WTC11 (cell line): ENCODE data around the gene SLC16A8. TPM values are rescaled to one million over a fixed set of nuclear protein-coding genes. Genes with fewer than 3 reads are reported as not detected.

Source experiments
- ATAC-seq: fragments of 200-7000 bp; cut with Tn5 transposase; 2 replicates; pipeline ENCODE4 v1.10.0; 2021; ENCODE audit warnings: mild to moderate bottlenecking, moderate library complexity
- CTCF ChIA-PET: fragments of 300-600 bp; sonication (Branson Sonifier 250); formaldehyde crosslinking; loops from one replicate; lab custom pipeline; 2021; ENCODE audit warnings: antibody characterized with exemption; lab: Charles Lee
- POLR2A ChIA-PET: fragments of 350-600 bp; sonication (Branson Sonifier 250); formaldehyde crosslinking; loops from one replicate; lab custom pipeline; 2021; ENCODE audit warnings: antibody characterized with exemption; lab: Charles Lee
- DNase-seq: peaks from one replicate; pipeline ENCODE4 v3.0.0; 2021; ENCODE audit warnings: low spot score
- H3K27ac Mint-ChIP-seq: 2 replicates; pipeline ENCODE4 v1.8.0; 2021; ENCODE audit warnings: mixed read lengths
- H3K27me3 Mint-ChIP-seq: 2 replicates; pipeline ENCODE4 v1.8.0; 2021; ENCODE audit warnings: low read depth, mild to moderate bottlenecking, moderate library complexity, mixed read lengths
- H3K36me3 Mint-ChIP-seq: 2 replicates; pipeline ENCODE4 v1.8.0; 2021; ENCODE audit warnings: mixed read lengths
- H3K4me1 Mint-ChIP-seq: 2 replicates; pipeline ENCODE4 v1.8.0; 2022; ENCODE audit warnings: mixed read lengths
- H3K4me3 Mint-ChIP-seq: 2 replicates; pipeline ENCODE4 v1.8.0; 2021; ENCODE audit warnings: mild to moderate bottlenecking, moderate library complexity, mixed read lengths
- H3K9me3 Mint-ChIP-seq: 2 replicates; pipeline ENCODE4 v1.8.0; 2021; ENCODE audit warnings: mixed read lengths
- ATF1 ChIP-seq: sonication (generic); formaldehyde crosslinking; IDR thresholded peaks from 2 replicates; pipeline ENCODE4 v1.8.1; 2023; ENCODE audit warnings: mild to moderate bottlenecking, moderate library complexity, missing genetic modification reagents
- E2F5 ChIP-seq: sonication (generic); formaldehyde crosslinking; IDR thresholded peaks from 2 replicates; pipeline ENCODE4 v1.8.1; 2022; ENCODE audit warnings: mild to moderate bottlenecking, moderate library complexity, missing genetic modification reagents
- ELF4 ChIP-seq: sonication (generic); formaldehyde crosslinking; IDR thresholded peaks from 2 replicates; pipeline ENCODE4 v1.8.1; 2022; ENCODE audit warnings: low read depth, mild to moderate bottlenecking, moderate library complexity, missing genetic modification reagents
- ERG ChIP-seq: fragments of 250-450 bp; sonication (Bioruptor Pico); IDR thresholded peaks from 2 replicates; pipeline ENCODE4 v1.8.0; 2021; ENCODE audit warnings: mild to moderate bottlenecking
- GABPB1 ChIP-seq: sonication (generic); formaldehyde crosslinking; IDR thresholded peaks from 2 replicates; pipeline ENCODE4 v1.8.1; 2023; ENCODE audit warnings: mild to moderate bottlenecking, missing genetic modification reagents
- GTF2I ChIP-seq: fragments of 250-450 bp; sonication (Bioruptor Pico); conservative IDR thresholded peaks from 2 replicates; pipeline ENCODE4 v1.4.0; 2021; ENCODE audit warnings: mild to moderate bottlenecking
- HMGA2 ChIP-seq: fragments of 250-450 bp; sonication (Bioruptor Pico); IDR thresholded peaks from 2 replicates; pipeline ENCODE4 v1.4.0; 2021; ENCODE audit warnings: mild to moderate bottlenecking, moderate library complexity
- JAZF1 ChIP-seq: fragments of 250-450 bp; sonication (Bioruptor Pico); IDR thresholded peaks from 2 replicates; pipeline ENCODE4 v1.9.0; 2021; ENCODE audit warnings: moderate library complexity, mild to moderate bottlenecking, inconsistent platforms
- NFE2L1 ChIP-seq: sonication (generic); formaldehyde crosslinking; IDR thresholded peaks from 2 replicates; pipeline ENCODE4 v1.8.1; 2023; ENCODE audit warnings: missing genetic modification reagents
- NFYB ChIP-seq: sonication (generic); formaldehyde crosslinking; conservative IDR thresholded peaks from 2 replicates; pipeline ENCODE4 v1.8.0; 2022; ENCODE audit warnings: low read depth, missing genetic modification reagents
- NR3C1 ChIP-seq: sonication (generic); formaldehyde crosslinking; conservative IDR thresholded peaks from 2 replicates; pipeline ENCODE4 v1.8.1; 2023; ENCODE audit warnings: low read depth, mild to moderate bottlenecking, missing genetic modification reagents
- OVOL2 ChIP-seq: fragments of 250-450 bp; sonication (Bioruptor Pico); IDR thresholded peaks from 2 replicates; pipeline ENCODE4 v1.9.0; 2021; ENCODE audit warnings: mild to moderate bottlenecking, borderline replicate concordance
- PRRX2 ChIP-seq: fragments of 250-450 bp; sonication (Bioruptor Pico); IDR thresholded peaks from 2 replicates; pipeline ENCODE4 v1.8.0; 2021; ENCODE audit warnings: mild to moderate bottlenecking
- RORB ChIP-seq: fragments of 250-450 bp; sonication (Bioruptor Pico); IDR thresholded peaks from 2 replicates; pipeline ENCODE4 v1.9.0; 2021; ENCODE audit warnings: mild to moderate bottlenecking
- SMAD3 ChIP-seq: sonication (generic); formaldehyde crosslinking; IDR thresholded peaks from 2 replicates; pipeline ENCODE4 v1.8.0; 2022; ENCODE audit warnings: missing genetic modification reagents, mild to moderate bottlenecking, borderline replicate concordance
- SOX15 ChIP-seq: fragments of 250-450 bp; sonication (Bioruptor Pico); IDR thresholded peaks from 2 replicates; pipeline ENCODE4 v1.9.0; 2021; ENCODE audit warnings: mild to moderate bottlenecking
- TEAD1 ChIP-seq: sonication (generic); formaldehyde crosslinking; IDR thresholded peaks from 2 replicates; pipeline ENCODE4 v1.8.0; 2022; ENCODE audit warnings: mild to moderate bottlenecking, missing genetic modification reagents
- TP53 ChIP-seq: sonication (generic); formaldehyde crosslinking; IDR thresholded peaks from 2 replicates; pipeline ENCODE4 v1.8.1; 2023; ENCODE audit warnings: mild to moderate bottlenecking, missing genetic modification reagents
- ZNF138 ChIP-seq: sonication (generic); formaldehyde crosslinking; conservative IDR thresholded peaks from 2 replicates; pipeline ENCODE4 v1.8.1; 2022; ENCODE audit warnings: mild to moderate bottlenecking, moderate library complexity, missing genetic modification reagents
- ZNF396 ChIP-seq: fragments of 250-450 bp; sonication (Bioruptor Pico); IDR thresholded peaks from 2 replicates; pipeline ENCODE4 v1.8.0; 2021; ENCODE audit warnings: mild to moderate bottlenecking, moderate library complexity, borderline replicate concordance
- ZNF671 ChIP-seq: fragments of 250-450 bp; sonication (Bioruptor Pico); IDR thresholded peaks from 2 replicates; pipeline ENCODE4 v1.8.0; 2021; ENCODE audit warnings: mild to moderate bottlenecking
- total RNA-seq: library from RNA; stranded (reverse); gene quantifications from 3 replicates; pipeline ENCODE4 v1.2.3, GENCODE V29; 2021
- TF ChIP-seq, protein P1 (sequence below): sonication (generic); formaldehyde crosslinking; IDR thresholded peaks from 2 replicates; pipeline ENCODE4 v1.8.1; 2023; ENCODE audit warnings: mild to moderate bottlenecking, moderate library complexity, missing genetic modification reagents
- TF ChIP-seq, protein P2 (sequence below): fragments of 250-450 bp; sonication (Bioruptor Pico); IDR thresholded peaks from 2 replicates; pipeline ENCODE4 v1.9.0; 2021; ENCODE audit warnings: moderate library complexity, mild to moderate bottlenecking, inconsistent platforms, borderline replicate concordance
- TF ChIP-seq, protein P3 (sequence below): fragments of 250-450 bp; sonication (Bioruptor Pico); IDR thresholded peaks from 2 replicates; pipeline ENCODE4 v1.9.0; 2021; ENCODE audit warnings: mild to moderate bottlenecking

The SLC16A8 gene
- total RNA-seq, 1 experiment from 2014 or later, result 0.57 TPM

GRCh38 chr22:38131399-38131798, 47.4 kb upstream of the SLC16A8 start:
- no peak for DNase-seq
- Mint-ChIP-seq H3K4me1 (no peaks in the 10 kb centered on the region), H3K9me3 (no peaks in the 10 kb centered on the region), H3K27me3 (no peaks in the 10 kb centered on the region), H3K36me3 (peaks cover 16% of the 10 kb centered on the region), H3K4me3 (no peak overlapping the region), H3K27ac (no peak overlapping the region)
- ChIA-PET CTCF (no interaction called here), POLR2A (no interaction called here)
- no peak for ATAC-seq
- TF ChIP-seq NFE2L1 (CRISPR knock-in tag) (no peak), ZNF671 (no peak), HMGA2 (CRISPR knock-in tag) (peak; percentile 49; the same call in 1 of the 2 replicates)
- TF ChIP-seq, all 79 proteins: peak for 1

- Mint-ChIP-seq H3K4me1 (no peaks in the 10 kb centered on the region), H3K36me3 (peaks cover 8% of the 10 kb centered on the region), H3K27me3 (no peaks in the 10 kb centered on the region), H3K27ac (no peak overlapping the region), H3K9me3 (no peaks in the 10 kb centered on the region), H3K4me3 (no peak overlapping the region)
- DNase-seq (no peak), ATAC-seq (no peak)
- ChIA-PET POLR2A (no interaction called here), CTCF (interaction anchor here (1.8 to 3.2 kb wide), 2 partner anchors 15 to 78 kb away, joined by 4 to 10 read pairs; no protein-coding TSS in a partner anchor)
- TF ChIP-seq ZNF671, result no peak
These were observed 45.9 kb upstream of the SLC16A8 start for GRCh38 chr22:38129856-38130255.

- ChIA-PET CTCF (interaction anchor here (0.6 to 3.2 kb wide), 3 partner anchors 14 to 77 kb away, joined by 3 to 10 read pairs (median 4); no protein-coding TSS in a partner anchor), POLR2A (no interaction called here)
- Mint-ChIP-seq H3K27me3 (no peaks in the 10 kb centered on the region), H3K4me1 (peaks cover 3% of the 10 kb centered on the region; the same call in 1 of the 2 replicates), H3K27ac (no peak overlapping the region), H3K36me3 (peaks cover 4% of the 10 kb centered on the region; the same call in 1 of the 2 replicates), H3K4me3 (no peak overlapping the region), H3K9me3 (no peaks in the 10 kb centered on the region)
- no peak for DNase-seq
- ATAC-seq, result no peak
- TF ChIP-seq GTF2I (CRISPR knock-in tag) (no peak), ERG (CRISPR knock-in tag) (no peak), OVOL2 (no peak), NFYB (CRISPR knock-in tag) (no peak), ZNF396 (CRISPR knock-in tag) (no peak), SMAD3 (CRISPR knock-in tag) (no peak), E2F5 (no peak), TP53 (CRISPR knock-in tag) (no peak), NFE2L1 (CRISPR knock-in tag) (no peak), JAZF1 (no peak), RORB (CRISPR knock-in tag) (no peak), GABPB1 (CRISPR knock-in tag) (no peak), SOX15 (CRISPR knock-in tag) (no peak)
- TF ChIP-seq, protein P1, sequence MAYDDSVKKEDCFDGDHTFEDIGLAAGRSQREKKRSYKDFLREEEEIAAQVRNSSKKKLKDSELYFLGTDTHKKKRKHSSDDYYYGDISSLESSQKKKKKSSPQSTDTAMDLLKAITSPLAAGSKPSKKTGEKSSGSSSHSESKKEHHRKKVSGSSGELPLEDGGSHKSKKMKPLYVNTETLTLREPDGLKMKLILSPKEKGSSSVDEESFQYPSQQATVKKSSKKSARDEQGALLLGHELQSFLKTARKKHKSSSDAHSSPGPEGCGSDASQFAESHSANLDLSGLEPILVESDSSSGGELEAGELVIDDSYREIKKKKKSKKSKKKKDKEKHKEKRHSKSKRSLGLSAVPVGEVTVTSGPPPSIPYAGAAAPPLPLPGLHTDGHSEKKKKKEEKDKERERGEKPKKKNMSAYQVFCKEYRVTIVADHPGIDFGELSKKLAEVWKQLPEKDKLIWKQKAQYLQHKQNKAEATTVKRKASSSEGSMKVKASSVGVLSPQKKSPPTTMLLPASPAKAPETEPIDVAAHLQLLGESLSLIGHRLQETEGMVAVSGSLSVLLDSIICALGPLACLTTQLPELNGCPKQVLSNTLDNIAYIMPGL (CRISPR knock-in tag), result no peak
These were observed 45.0 kb upstream of the SLC16A8 start for GRCh38 chr22:38129021-38129420.

GRCh38 chr22:38127869-38128268, 43.9 kb upstream of the SLC16A8 start:
- Mint-ChIP-seq H3K36me3 (no peaks in the 10 kb centered on the region; the same call in 1 of the 2 replicates), H3K4me1 (peaks cover 3% of the 10 kb centered on the region; the same call in 1 of the 2 replicates), H3K27ac (no peak overlapping the region), H3K9me3 (no peaks in the 10 kb centered on the region), H3K27me3 (no peaks in the 10 kb centered on the region), H3K4me3 (no peak overlapping the region)
- no peak for DNase-seq
- no peak for ATAC-seq
- POLR2A ChIA-PET, result no interaction called here
- CTCF ChIA-PET, result interaction anchor here (1.5 to 3.2 kb wide), 2 partner anchors 30 to 76 kb away, joined by 5 to 10 read pairs; no protein-coding TSS in a partner anchor
- TF ChIP-seq TEAD1 (no peak), NR3C1 (CRISPR knock-in tag) (no peak), ELF4 (CRISPR knock-in tag) (no peak), ZNF138 (CRISPR knock-in tag) (no peak), ATF1 (CRISPR knock-in tag) (no peak), PRRX2 (no peak), HMGA2 (CRISPR knock-in tag) (no peak), OVOL2 (no peak)
- TF ChIP-seq, protein P2, sequence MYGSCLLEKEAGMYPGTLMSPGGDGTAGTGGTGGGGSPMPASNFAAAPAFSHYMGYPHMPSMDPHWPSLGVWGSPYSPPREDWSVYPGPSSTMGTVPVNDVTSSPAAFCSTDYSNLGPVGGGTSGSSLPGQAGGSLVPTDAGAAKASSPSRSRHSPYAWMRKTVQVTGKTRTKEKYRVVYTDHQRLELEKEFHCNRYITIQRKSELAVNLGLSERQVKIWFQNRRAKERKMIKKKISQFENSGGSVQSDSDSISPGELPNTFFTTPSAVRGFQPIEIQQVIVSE (CRISPR knock-in tag), result no peak
- TF ChIP-seq, protein P3, sequence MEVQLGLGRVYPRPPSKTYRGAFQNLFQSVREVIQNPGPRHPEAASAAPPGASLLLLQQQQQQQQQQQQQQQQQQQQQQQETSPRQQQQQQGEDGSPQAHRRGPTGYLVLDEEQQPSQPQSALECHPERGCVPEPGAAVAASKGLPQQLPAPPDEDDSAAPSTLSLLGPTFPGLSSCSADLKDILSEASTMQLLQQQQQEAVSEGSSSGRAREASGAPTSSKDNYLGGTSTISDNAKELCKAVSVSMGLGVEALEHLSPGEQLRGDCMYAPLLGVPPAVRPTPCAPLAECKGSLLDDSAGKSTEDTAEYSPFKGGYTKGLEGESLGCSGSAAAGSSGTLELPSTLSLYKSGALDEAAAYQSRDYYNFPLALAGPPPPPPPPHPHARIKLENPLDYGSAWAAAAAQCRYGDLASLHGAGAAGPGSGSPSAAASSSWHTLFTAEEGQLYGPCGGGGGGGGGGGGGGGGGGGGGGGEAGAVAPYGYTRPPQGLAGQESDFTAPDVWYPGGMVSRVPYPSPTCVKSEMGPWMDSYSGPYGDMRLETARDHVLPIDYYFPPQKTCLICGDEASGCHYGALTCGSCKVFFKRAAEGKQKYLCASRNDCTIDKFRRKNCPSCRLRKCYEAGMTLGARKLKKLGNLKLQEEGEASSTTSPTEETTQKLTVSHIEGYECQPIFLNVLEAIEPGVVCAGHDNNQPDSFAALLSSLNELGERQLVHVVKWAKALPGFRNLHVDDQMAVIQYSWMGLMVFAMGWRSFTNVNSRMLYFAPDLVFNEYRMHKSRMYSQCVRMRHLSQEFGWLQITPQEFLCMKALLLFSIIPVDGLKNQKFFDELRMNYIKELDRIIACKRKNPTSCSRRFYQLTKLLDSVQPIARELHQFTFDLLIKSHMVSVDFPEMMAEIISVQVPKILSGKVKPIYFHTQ (CRISPR knock-in tag), result no peak
